Measurements from ENCODE around the gene PHEX. TPM values are rescaled to one million over a fixed set of nuclear protein-coding genes. Genes with fewer than 3 reads are reported as not detected.

Gene PHEX
- total RNA-seq, 1 donor from 2014 or later, result 5.3 TPM

DNA sequence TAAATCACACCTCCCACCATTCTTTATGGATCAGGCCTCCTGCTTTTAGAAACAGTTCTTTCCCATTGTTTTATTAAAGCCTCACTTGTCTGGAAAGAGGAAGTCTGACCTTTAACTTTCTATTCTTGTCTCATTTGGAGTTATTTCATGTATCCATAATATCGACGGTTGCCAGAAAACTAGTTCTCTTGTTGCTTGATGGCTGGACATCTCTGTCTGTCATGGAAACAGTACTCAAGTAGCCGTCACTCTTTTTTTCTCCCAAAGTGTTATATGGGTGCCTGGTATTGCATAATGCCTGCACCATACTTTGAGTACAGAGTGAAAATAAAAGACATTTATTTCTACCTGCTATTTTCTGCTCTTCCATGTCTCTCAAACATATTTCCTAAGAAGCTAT lies 61.4 kb downstream of the PHEX start:
- no peak for TF ChIP-seq CTCF (IDR thresholded peaks at IDR 0.05; ENCODE audit: insufficient read depth, low read length, severe bottlenecking)
- Histone ChIP-seq H3K4me3 (ENCODE audit: low read depth, low read length) (no peak overlapping the region), H3K36me3 (ENCODE audit: control insufficient read depth, insufficient read depth, low read length) (no peaks in the 10 kb centered on the region), H3K27me3 (ENCODE audit: control insufficient read depth, insufficient read depth, low read length) (no peaks in the 10 kb centered on the region)
- FAIRE-seq, result no peak
- DNase-seq (ENCODE audit: low read depth), result no peak

GRCh38 chrX:22095286-22095685 lies 63.2 kb downstream of the PHEX start:
- no peak for FAIRE-seq
- no peak for TF ChIP-seq CTCF (IDR thresholded peaks at IDR 0.05; ENCODE audit: insufficient read depth, low read length, severe bottlenecking)

DNA sequence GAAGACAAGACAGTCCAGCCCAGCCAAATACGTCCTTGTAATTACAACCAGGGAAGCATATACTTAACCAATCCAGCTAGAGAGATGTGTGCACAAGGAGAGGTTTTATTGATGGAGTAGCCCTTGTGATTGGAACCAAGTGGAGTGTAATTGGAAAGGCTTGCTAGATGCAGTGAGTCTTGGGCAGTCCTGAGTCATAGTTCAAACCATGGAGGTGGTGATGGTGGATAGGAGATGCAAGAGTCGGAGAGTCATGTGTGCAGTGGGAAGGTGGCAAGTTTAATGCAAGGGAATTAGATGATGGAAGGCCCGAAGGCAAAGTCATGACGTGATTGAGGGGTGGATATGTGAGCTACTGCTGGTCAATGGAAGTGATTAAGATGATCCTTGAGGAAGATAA lies 63.7 kb downstream of the PHEX start:
- Histone ChIP-seq H3K4me3 (ENCODE audit: low read depth, low read length) (no peak overlapping the region), H3K36me3 (ENCODE audit: control insufficient read depth, insufficient read depth, low read length) (no peaks in the 10 kb centered on the region)
- no peak for FAIRE-seq

More at GRCh38 chrX:22095286-22095685, 63.2 kb downstream of the PHEX start:
- no peak overlapping the region for H3K4me3 ChIP-seq (ENCODE audit: low read depth, low read length)
- H3K27me3 ChIP-seq (ENCODE audit: control insufficient read depth, insufficient read depth, low read length), result no peaks in the 10 kb centered on the region
- DNase-seq (ENCODE audit: low read depth), result no peak
- no peaks in the 10 kb centered on the region for H3K36me3 ChIP-seq (ENCODE audit: control insufficient read depth, insufficient read depth, low read length)

DNA sequence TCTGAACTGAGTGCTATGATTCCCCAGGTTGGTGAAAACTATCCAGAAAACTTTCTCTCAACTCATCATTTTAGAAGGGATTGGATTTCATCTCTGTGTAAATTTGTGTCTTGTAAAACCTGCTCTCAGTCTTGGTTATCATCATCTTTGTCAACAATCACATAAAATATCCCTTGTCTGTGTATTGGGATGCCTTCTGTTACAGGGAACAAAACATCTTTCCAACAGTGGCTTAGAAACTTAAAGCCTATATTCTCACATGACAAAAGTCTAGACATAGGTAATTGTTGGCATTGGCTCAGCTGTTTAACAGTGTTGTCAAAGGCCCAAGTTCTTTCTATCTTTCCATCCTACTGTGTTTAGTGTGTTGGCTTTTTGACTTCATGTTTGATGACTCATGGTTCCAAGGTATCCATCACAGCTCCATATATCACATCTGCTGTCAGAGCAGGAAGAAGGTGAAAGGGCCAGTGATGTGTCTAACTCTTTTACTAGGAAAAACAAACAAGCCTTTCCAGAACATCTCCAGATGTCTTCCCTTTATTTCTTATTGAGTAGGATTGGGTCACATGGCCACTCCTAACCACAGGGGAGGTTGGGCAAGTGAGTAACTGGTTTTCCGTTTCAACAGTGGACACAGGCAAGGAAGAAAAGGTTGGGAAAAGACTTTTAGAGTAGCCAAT lies 65.0 kb downstream of the PHEX start:
- Histone ChIP-seq H3K36me3 (ENCODE audit: control insufficient read depth, insufficient read depth, low read length) (no peaks in the 10 kb centered on the region), H3K27me3 (ENCODE audit: control insufficient read depth, insufficient read depth, low read length) (no peaks in the 10 kb centered on the region), H3K4me3 (ENCODE audit: low read depth, low read length) (no peak overlapping the region)
- DNase-seq (ENCODE audit: low read depth) (peak; percentile 58), FAIRE-seq (no peak)
- TF ChIP-seq CTCF (IDR thresholded peaks at IDR 0.05; ENCODE audit: insufficient read depth, low read length, severe bottlenecking), result no peak

More for the DNA sequence above, 63.7 kb downstream of the PHEX start:
- no peak for TF ChIP-seq CTCF (IDR thresholded peaks at IDR 0.05; ENCODE audit: insufficient read depth, low read length, severe bottlenecking)
- H3K27me3 ChIP-seq (ENCODE audit: control insufficient read depth, insufficient read depth, low read length), result no peaks in the 10 kb centered on the region
- DNase-seq (ENCODE audit: low read depth), result no peak

DNA sequence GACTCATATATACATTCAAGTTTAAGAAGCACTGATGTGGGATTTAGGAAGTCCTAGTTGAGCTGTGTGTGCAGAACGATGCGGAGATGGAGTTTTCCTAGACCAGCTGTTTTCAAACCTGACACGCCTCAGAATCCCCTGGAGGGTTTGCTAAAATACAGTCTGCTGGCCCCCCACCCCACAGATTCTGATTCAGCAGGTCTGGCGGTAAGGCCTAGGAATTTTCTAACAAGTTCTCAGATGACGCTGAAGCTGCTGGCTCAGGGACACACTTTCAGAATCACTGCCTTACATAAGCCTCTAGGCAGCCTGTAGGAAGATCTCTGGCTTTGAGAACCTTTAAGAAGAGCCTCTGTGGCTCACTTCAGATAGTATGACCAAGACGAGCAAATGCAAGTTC lies 73.1 kb downstream of the PHEX start:
- no peak overlapping the region for H3K4me3 ChIP-seq (ENCODE audit: low read depth, low read length)
- DNase-seq (ENCODE audit: low read depth) (no peak), FAIRE-seq (no peak)
- TF ChIP-seq CTCF (IDR thresholded peaks at IDR 0.05; ENCODE audit: insufficient read depth, low read length, severe bottlenecking), result no peak
- no peaks in the 10 kb centered on the region for H3K27me3 ChIP-seq (ENCODE audit: control insufficient read depth, insufficient read depth, low read length)
- H3K36me3 ChIP-seq (ENCODE audit: control insufficient read depth, insufficient read depth, low read length), result no peaks in the 10 kb centered on the region

- TF ChIP-seq CTCF (IDR thresholded peaks at IDR 0.05; ENCODE audit: insufficient read depth, low read length, severe bottlenecking), result no peak
- FAIRE-seq, result no peak
- Histone ChIP-seq H3K27me3 (ENCODE audit: control insufficient read depth, insufficient read depth, low read length) (no peaks in the 10 kb centered on the region), H3K4me3 (ENCODE audit: low read depth, low read length) (no peak overlapping the region), H3K36me3 (ENCODE audit: control insufficient read depth, insufficient read depth, low read length) (no peaks in the 10 kb centered on the region)
- no peak for DNase-seq (ENCODE audit: low read depth)
Observed at GRCh38 chrX:22105971-22106370, 73.8 kb downstream of the PHEX start.
